Nephron (organoid): ENCODE data around the gene ZNF581.

Experiments
- H3K27ac Mint-ChIP-seq, 3 experiments: 2 replicates each; pipeline ENCODE4 v1.8.0; 2020; ENCODE audit warnings: mixed read lengths in 3 of 3, mild to moderate bottlenecking in 2 of 3, moderate library complexity in 1 of 3
- H3K27me3 Mint-ChIP-seq: 2 replicates; pipeline ENCODE4 v1.8.0; 2021; ENCODE audit warnings: low read depth, mild to moderate bottlenecking, moderate library complexity, mixed read lengths
- H3K36me3 Mint-ChIP-seq: 2 replicates; pipeline ENCODE4 v1.8.0; 2020; ENCODE audit warnings: low read depth, mixed read lengths
- H3K4me1 Mint-ChIP-seq: 2 replicates; pipeline ENCODE4 v1.8.0; 2020; ENCODE audit warnings: mixed read lengths
- H3K4me3 Mint-ChIP-seq, 3 experiments: 2 replicates each; pipeline ENCODE4 v1.8.0; 2020; ENCODE audit warnings: mild to moderate bottlenecking in 3 of 3, mixed read lengths in 3 of 3, moderate library complexity in 2 of 3
- H3K9me3 Mint-ChIP-seq: 2 replicates; pipeline ENCODE4 v1.8.0; 2020; ENCODE audit warnings: mixed read lengths
- TF ChIP-seq, protein P1 (sequence below), 3 experiments: fragments of 200-600 bp; sonication (generic); IDR thresholded peaks; one replicate each; pipeline ENCODE4 v1.5.0; 2021; ENCODE audit warnings: antibody characterized with exemption in 3 of 3; ENCODE audit not compliant: unreplicated experiment in 3 of 3

Gene ZNF581

DNA sequence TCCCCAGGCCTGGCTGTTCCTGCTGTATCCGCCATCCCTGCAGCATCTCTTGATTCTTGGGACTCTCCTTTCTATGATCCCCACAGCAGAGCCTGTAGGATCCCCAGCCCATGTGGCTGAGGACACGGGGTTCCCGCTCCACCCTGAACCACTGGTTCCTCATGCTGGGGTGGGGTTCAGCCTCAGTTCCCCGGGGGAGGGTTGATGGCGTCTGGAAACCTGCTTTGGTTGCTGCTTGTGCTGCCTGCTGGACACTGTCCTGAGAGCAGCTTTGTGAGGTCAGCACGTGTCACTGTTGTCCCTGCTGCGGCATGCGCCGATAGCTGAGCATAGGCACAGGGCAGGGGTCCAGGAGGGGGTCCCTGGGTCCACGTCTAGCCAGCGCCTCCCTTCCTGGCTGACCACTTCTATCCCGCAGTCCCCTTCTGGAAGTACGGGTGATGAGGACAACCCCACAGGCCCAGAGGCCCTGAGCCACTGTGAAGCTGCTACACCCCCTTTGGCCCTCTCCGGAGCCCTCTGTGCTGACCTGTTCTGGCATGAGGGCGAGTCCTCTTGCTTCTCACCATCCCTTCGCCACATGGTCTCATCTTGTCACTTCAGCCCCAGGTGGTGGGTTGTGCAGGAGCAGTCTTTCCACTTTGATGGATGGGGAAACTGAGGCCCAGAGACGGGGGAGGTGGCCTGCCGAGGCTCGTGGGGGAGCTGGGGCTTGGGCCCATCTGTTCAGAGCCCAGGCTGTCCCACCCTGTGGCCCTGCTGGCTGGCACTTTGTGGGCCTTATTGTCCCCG lies 37.1 kb downstream of the ZNF581 start:
- H3K27me3 Mint-ChIP-seq, result no peaks in the 10 kb centered on the region
- no peak overlapping the region for H3K27ac Mint-ChIP-seq
- TF ChIP-seq, protein P1, sequence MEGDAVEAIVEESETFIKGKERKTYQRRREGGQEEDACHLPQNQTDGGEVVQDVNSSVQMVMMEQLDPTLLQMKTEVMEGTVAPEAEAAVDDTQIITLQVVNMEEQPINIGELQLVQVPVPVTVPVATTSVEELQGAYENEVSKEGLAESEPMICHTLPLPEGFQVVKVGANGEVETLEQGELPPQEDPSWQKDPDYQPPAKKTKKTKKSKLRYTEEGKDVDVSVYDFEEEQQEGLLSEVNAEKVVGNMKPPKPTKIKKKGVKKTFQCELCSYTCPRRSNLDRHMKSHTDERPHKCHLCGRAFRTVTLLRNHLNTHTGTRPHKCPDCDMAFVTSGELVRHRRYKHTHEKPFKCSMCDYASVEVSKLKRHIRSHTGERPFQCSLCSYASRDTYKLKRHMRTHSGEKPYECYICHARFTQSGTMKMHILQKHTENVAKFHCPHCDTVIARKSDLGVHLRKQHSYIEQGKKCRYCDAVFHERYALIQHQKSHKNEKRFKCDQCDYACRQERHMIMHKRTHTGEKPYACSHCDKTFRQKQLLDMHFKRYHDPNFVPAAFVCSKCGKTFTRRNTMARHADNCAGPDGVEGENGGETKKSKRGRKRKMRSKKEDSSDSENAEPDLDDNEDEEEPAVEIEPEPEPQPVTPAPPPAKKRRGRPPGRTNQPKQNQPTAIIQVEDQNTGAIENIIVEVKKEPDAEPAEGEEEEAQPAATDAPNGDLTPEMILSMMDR (IDR thresholded peaks at IDR 0.05; ENCODE audit: unreplicated experiment in 3 of 3), result no peak
- peak overlapping the region in 1 of 3 experiments; percentile 11 for H3K4me3 Mint-ChIP-seq
- H3K9me3 Mint-ChIP-seq, result no peaks in the 10 kb centered on the region
- peaks cover 30% of the 10 kb centered on the region for H3K4me1 Mint-ChIP-seq
- peaks cover 41% of the 10 kb centered on the region for H3K36me3 Mint-ChIP-seq

DNA sequence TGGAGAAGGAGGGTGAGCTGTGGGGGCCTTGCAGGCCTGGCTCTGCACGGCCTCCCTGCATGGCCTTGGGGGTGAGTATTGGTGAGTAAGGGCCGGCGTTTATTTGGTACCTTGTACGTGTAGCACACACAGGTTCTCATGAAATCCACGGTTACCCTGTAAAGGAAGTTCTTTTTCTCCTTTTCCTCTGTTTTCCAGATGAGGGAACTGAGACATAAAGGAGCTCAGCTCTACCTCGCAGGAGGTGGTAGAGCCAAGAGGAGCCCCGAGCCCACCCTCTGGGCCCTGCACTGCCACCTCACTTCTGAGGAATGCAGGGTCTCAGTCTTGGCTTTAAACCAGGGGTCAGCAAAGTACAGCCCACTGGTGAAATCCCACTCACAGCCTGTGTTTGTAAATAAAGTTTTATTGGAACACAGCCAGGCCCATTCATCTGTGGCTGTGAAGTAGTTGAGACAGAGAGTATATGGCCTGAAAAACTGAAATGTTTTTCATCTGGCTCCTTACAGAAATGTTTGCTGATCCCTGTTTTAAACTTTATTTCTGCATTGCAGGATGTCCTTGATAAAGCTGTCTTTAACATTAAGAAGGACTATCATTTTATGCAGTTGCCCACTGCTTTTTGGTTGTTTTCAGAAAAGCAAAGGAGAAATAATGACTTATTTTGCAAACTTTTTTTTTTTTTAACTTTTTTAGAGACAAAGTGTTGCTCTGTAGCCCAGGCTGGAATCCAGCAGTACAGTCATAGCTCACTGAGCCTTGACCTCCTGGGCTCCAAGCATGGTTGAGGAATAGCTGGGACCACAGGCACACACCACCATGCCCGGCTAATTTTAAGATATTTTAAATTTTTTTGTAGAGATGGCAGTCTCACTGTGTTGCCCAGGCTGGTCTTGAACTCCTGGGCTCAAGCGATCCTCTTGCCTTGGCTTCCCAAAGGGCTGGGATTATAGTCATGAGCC lies 38.0 kb downstream of the ZNF581 start:
- TF ChIP-seq, protein P1 (IDR thresholded peaks at IDR 0.05; ENCODE audit: unreplicated experiment in 3 of 3), result no peak
- Mint-ChIP-seq H3K27me3 (no peaks in the 10 kb centered on the region), H3K9me3 (no peaks in the 10 kb centered on the region), H3K4me3 (no peak overlapping the region), H3K27ac (peak overlapping the region in 1 of 3 experiments; percentile 69), H3K4me1 (peaks cover 21% of the 10 kb centered on the region), H3K36me3 (peaks cover 44% of the 10 kb centered on the region)

DNA sequence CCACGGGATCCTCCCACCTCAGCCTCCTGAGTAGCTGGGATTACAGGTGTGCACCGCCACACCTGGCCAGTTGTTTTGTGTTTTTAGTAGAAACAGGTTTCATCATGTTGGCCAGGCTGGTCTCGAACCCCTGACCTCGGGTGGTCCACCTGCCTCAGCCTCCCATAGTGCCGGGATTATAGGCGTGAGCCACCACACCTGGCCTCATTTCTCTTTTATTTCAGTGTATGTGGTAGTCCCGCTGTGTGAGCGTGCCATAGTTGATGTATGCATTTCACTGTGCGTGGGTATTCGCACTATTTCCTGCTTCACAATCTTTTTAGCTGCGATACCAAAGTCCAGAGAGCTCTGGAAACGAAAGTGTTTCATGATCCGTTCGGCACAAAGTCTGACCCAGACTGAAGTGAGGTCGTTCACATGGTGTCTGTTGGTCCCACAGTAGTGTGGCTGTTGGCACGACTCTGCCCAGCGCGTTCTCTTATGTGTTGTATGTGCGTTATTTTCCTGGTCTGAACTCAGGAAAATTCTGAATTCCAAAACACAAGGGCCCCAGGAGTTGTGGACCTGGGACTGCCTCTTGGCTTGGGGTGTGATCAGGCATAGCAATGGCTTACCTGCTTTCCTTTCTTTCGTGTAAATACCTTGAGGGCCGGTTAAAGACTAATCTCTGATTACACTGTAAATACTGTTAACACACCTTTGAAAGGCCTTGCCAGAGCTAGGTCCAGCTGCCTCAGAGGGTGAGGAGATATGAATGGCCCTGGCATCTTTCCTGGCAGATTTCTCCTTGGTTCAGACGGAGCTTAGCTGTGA lies 40.2 kb downstream of the ZNF581 start:
- H3K4me3 Mint-ChIP-seq, result peak overlapping the region in 1 of 3 experiments; percentile 41
- H3K36me3 Mint-ChIP-seq, result peaks cover 32% of the 10 kb centered on the region
- H3K4me1 Mint-ChIP-seq, result peaks cover 6% of the 10 kb centered on the region
- TF ChIP-seq, protein P1 (IDR thresholded peaks at IDR 0.05; ENCODE audit: unreplicated experiment in 3 of 3), result no peak
- H3K27me3 Mint-ChIP-seq, result no peaks in the 10 kb centered on the region
- H3K27ac Mint-ChIP-seq, result peak overlapping the region; percentile 90 to 97 (median 95)
- H3K9me3 Mint-ChIP-seq, result no peaks in the 10 kb centered on the region

DNA sequence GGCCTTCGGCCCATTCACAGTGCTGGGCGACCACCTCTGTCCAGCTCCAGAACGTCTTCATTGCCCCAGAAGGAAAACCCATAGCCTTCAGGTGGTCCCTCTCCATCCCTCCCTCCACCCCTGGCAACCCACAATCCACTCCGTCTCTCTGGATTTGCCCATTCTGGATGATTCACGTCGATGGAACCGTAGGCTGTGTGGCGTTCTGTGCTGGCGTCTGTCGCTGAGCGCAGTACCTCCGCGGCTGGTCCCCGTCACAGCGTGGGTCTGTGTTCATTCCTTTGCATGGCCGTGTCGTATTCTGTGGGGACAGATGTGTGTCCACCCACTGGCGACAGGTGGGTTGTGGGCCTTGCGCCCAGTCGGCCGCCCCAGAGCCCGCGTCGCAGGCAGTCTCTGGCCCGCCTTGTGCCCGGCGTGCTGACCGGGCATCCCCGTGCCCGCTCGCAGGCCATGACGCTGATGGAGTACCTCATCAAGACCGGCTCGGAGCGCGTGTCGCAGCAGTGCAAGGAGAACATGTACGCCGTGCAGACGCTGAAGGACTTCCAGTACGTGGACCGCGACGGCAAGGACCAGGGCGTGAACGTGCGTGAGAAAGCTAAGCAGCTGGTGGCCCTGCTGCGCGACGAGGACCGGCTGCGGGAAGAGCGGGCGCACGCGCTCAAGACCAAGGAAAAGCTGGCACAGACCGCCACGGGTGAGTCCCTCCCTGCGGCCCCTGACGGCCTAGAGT lies 41.7 kb downstream of the ZNF581 start:
- peaks cover 13% of the 10 kb centered on the region for H3K4me1 Mint-ChIP-seq
- peaks cover 26% of the 10 kb centered on the region for H3K36me3 Mint-ChIP-seq
- H3K27ac Mint-ChIP-seq, result peak overlapping the region in 2 of 3 experiments; percentile 95 to 97
- H3K4me3 Mint-ChIP-seq, result no peak overlapping the region
- TF ChIP-seq, protein P1 (IDR thresholded peaks at IDR 0.05; ENCODE audit: unreplicated experiment in 3 of 3), result no peak
- no peaks in the 10 kb centered on the region for H3K9me3 Mint-ChIP-seq
- H3K27me3 Mint-ChIP-seq, result no peaks in the 10 kb centered on the region

DNA sequence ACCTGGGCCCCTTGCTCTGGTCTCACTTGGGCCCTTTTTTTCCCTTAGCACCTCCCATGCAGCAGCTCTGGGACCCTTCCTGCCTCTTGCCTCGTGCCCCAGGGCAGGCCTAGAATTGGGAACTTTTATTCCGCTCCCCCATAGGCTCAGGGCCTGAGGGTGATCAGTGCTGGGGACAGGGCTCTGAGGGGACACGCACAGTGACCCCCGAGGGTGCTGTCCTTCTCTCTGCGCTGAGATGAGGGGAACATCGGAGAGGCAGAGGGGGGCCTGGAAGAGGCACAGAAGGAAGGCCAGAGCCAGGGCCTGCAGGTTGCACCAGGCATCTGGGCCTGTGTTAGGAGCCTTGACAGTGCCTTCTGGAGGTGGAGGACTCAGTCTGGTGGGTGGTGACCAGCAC lies 42.3 kb downstream of the ZNF581 start:
- Mint-ChIP-seq H3K27ac (peak overlapping the region in 1 of 3 experiments; percentile 75), H3K36me3 (peaks cover 26% of the 10 kb centered on the region), H3K27me3 (no peaks in the 10 kb centered on the region), H3K4me3 (no peak overlapping the region), H3K9me3 (no peaks in the 10 kb centered on the region), H3K4me1 (peaks cover 13% of the 10 kb centered on the region)
- TF ChIP-seq, protein P1 (IDR thresholded peaks at IDR 0.05; ENCODE audit: unreplicated experiment in 3 of 3), result no peak
